H1 (cell line): ENCODE data around the gene JPT2. TPM values are rescaled to one million over a fixed set of nuclear protein-coding genes. Genes with fewer than 3 reads are reported as not detected.

Experiments used
- CTCF ChIA-PET: fragments of 300-600 bp; sonication (Branson Sonifier 250); formaldehyde crosslinking; loops from one replicate; lab custom pipeline; 2021; ENCODE audit not compliant: partially characterized antibody; lab: Charles Lee
- POLR2A ChIA-PET: fragments of 300-600 bp; sonication (Branson Sonifier 250); formaldehyde crosslinking; loops from one replicate; lab custom pipeline; 2021; ENCODE audit warnings: inconsistent platforms; ENCODE audit not compliant: partially characterized antibody; lab: Charles Lee
- DNase-seq, 2 experiments: peaks; one replicate each; pipeline versions ENCODE4 v3.0.0 to v3.0.0-alpha.2; 2010 to 2022; ENCODE audit warnings: low spot score in 2 of 2, low read depth in 1 of 2, mixed read lengths in 1 of 2
- FAIRE-seq: peaks from 2 replicates; lab custom pipeline; 2011; peaks lifted over from hg19 to GRCh38; lab: Jason Lieb, UNC
- H2AFZ ChIP-seq: 2 replicates; pipeline ENCODE4 v1.8.1; 2012; ENCODE audit warnings: low read length, inconsistent platforms
- H2AK5ac ChIP-seq: 2 replicates; pipeline ENCODE4 v1.6.1; 2013; ENCODE audit warnings: low read depth, low read length
- H2BK120ac ChIP-seq: replicated peaks from 2 replicates; pipeline ENCODE3; 2013; ENCODE audit warnings: low read depth, low read length, inconsistent platforms
- H2BK12ac ChIP-seq: 2 replicates; pipeline ENCODE4 v1.6.1; 2013; ENCODE audit warnings: low read depth, low read length
- H2BK15ac ChIP-seq: 2 replicates; pipeline ENCODE4 v1.6.1; 2013; ENCODE audit warnings: low read length
- H2BK20ac ChIP-seq: 2 replicates; pipeline ENCODE4 v1.6.1; 2013; ENCODE audit warnings: low read length
- H2BK5ac ChIP-seq: 2 replicates; pipeline ENCODE4 v1.6.1; 2013; ENCODE audit warnings: low read depth, low read length
- H3K14ac ChIP-seq: 2 replicates; pipeline ENCODE4 v1.6.1; 2013; ENCODE audit warnings: inconsistent platforms; ENCODE audit not compliant: insufficient read length
- H3K18ac ChIP-seq: 2 replicates; pipeline ENCODE4 v1.6.1; 2013; ENCODE audit warnings: low read length; ENCODE audit errors: extremely low read depth
- H3K23ac ChIP-seq: 2 replicates; pipeline ENCODE4 v1.6.1; 2013; ENCODE audit warnings: inconsistent platforms; ENCODE audit not compliant: insufficient read length
- H3K23me2 ChIP-seq: 2 replicates; pipeline ENCODE4 v1.6.1; 2013; ENCODE audit warnings: low read depth, low read length
- H3K27ac ChIP-seq: 2 replicates; pipeline ENCODE4 v1.6.1; 2011; ENCODE audit warnings: low read depth, low read length, inconsistent platforms
- H3K27me3 ChIP-seq, 4 experiments: replicated peaks in 1 of 4; 1 replicate in 1 of 4; 2 replicates in 3 of 4; pipeline versions ENCODE4 v1.6.1 to v1.8.1; 2011 to 2013; ENCODE audit warnings: low read length in 3 of 4, mild to moderate bottlenecking in 3 of 4, inconsistent platforms in 2 of 4, mixed read lengths in 2 of 4, moderate library complexity in 1 of 4; ENCODE audit not compliant: control insufficient read depth in 3 of 4, insufficient read depth in 3 of 4; ENCODE audit errors: extremely low read depth in 1 of 4
- H3K36me3 ChIP-seq, 4 experiments: 2 replicates each; pipeline versions ENCODE4 v1.6.1 to v1.8.1; 2011 to 2013; ENCODE audit warnings: mild to moderate bottlenecking in 4 of 4, low read length in 3 of 4, moderate library complexity in 2 of 4, control low read depth in 1 of 4, inconsistent platforms in 1 of 4; ENCODE audit not compliant: insufficient read depth in 4 of 4, control insufficient read depth in 2 of 4
- H3K4ac ChIP-seq: replicated peaks from 2 replicates; pipeline ENCODE3; 2013; ENCODE audit warnings: low read length, low read depth, mixed read lengths, inconsistent platforms; ENCODE audit not compliant: insufficient read length
- H3K4me1 ChIP-seq, 4 experiments: replicated peaks in 1 of 4; 1 replicate in 1 of 4; 2 replicates in 3 of 4; pipeline versions ENCODE4 v1.6.1 to v1.8.1; 2011 to 2013; ENCODE audit warnings: low read length in 3 of 4, inconsistent platforms in 2 of 4, mixed read lengths in 1 of 4; ENCODE audit not compliant: insufficient read depth in 4 of 4, control insufficient read depth in 3 of 4
- H3K4me2 ChIP-seq, 2 experiments: 2 replicates each; pipeline versions ENCODE4 v1.6.1 to v1.8.1; 2011 to 2013; ENCODE audit warnings: low read depth in 2 of 2, low read length in 2 of 2, control low read depth in 1 of 2, inconsistent platforms in 1 of 2, mild to moderate bottlenecking in 1 of 2; ENCODE audit not compliant: insufficient read depth in 1 of 2
- H3K4me3 ChIP-seq, 4 experiments: fragments of 200-600, 300-600 bp in 1 of 4; sonication (generic), shearing (Covaris generic), sonication (Bioruptor Twin) in 1 of 4; 2 replicates each; pipeline versions ENCODE4 v1.5.1 to v1.8.1; 2011 to 2016; ENCODE audit warnings: low read length in 4 of 4, low read depth in 3 of 4, control low read depth in 2 of 4, inconsistent platforms in 2 of 4, mild to moderate bottlenecking in 2 of 4, mixed read lengths in 1 of 4, moderate library complexity in 1 of 4; ENCODE audit not compliant: insufficient read depth in 2 of 4; ENCODE audit errors: extremely low read depth in 1 of 4
- H3K56ac ChIP-seq: replicated peaks from 2 replicates; pipeline ENCODE3; 2013; ENCODE audit warnings: low read depth, mild to moderate bottlenecking, mixed read lengths, low read length, inconsistent platforms; ENCODE audit not compliant: insufficient read length
- H3K79me1 ChIP-seq: 2 replicates; pipeline ENCODE4 v1.6.1; 2013; ENCODE audit warnings: low read depth, low read length, control low read depth
- H3K79me2 ChIP-seq, 2 experiments: 2 replicates each; pipeline versions ENCODE4 v1.6.1 to v1.8.1; 2012 to 2013; ENCODE audit warnings: low read length in 2 of 2, mild to moderate bottlenecking in 2 of 2, inconsistent platforms in 1 of 2; ENCODE audit not compliant: insufficient read depth in 2 of 2, control insufficient read depth in 1 of 2
- H3K9ac ChIP-seq, 4 experiments: replicated peaks in 1 of 4; 1 replicate in 1 of 4; 2 replicates in 3 of 4; pipeline versions ENCODE4 v1.6.1 to v1.8.1; 2011 to 2013; ENCODE audit warnings: low read depth in 3 of 4, low read length in 3 of 4, control low read depth in 2 of 4, mild to moderate bottlenecking in 2 of 4, moderate library complexity in 2 of 4, inconsistent platforms in 1 of 4; ENCODE audit errors: extremely low read depth in 1 of 4
- H3K9me3 ChIP-seq, 2 experiments: 2 replicates each; pipeline versions ENCODE4 v1.6.1 to v1.8.1; 2012 to 2013; ENCODE audit warnings: mild to moderate bottlenecking in 2 of 2, moderate library complexity in 2 of 2, control low read depth in 1 of 2, inconsistent platforms in 1 of 2, low read depth in 1 of 2, low read length in 1 of 2, mixed read lengths in 1 of 2; ENCODE audit not compliant: insufficient read depth in 2 of 2
- H4K20me1 ChIP-seq, 2 experiments: replicated peaks in 1 of 2; 2 replicates each; pipeline versions ENCODE3 to v1.8.1; 2011 to 2013; ENCODE audit warnings: inconsistent platforms in 2 of 2, low read length in 2 of 2, mild to moderate bottlenecking in 1 of 2; ENCODE audit not compliant: insufficient read depth in 2 of 2, control insufficient read depth in 1 of 2
- H4K5ac ChIP-seq: 2 replicates; pipeline ENCODE4 v1.6.1; 2013; ENCODE audit warnings: low read length, low read depth, mixed read lengths, inconsistent platforms; ENCODE audit not compliant: insufficient read length
- H4K8ac ChIP-seq: 2 replicates; pipeline ENCODE4 v1.8.0; 2013; ENCODE audit warnings: mild to moderate bottlenecking, moderate library complexity, low read length, inconsistent platforms; ENCODE audit not compliant: insufficient read depth; ENCODE audit errors: extremely low read depth
- H4K91ac ChIP-seq: replicated peaks from 2 replicates; pipeline ENCODE3; 2013; ENCODE audit warnings: low read length, mixed read lengths, inconsistent platforms; ENCODE audit not compliant: insufficient read length
- CHD2 ChIP-seq: IDR thresholded peaks from 2 replicates; pipeline ENCODE4 v1.6.1; 2012; ENCODE audit warnings: low read length, improper control_type of control experiment
- CREB1 ChIP-seq: IDR thresholded peaks from 2 replicates; pipeline ENCODE4 v1.6.1; 2012; ENCODE audit warnings: inconsistent platforms
- EP300 ChIP-seq, 2 experiments: IDR thresholded peaks; 1 replicate in 1 of 2; 2 replicates in 1 of 2; pipeline ENCODE4 v1.6.1; 2011 to 2012; ENCODE audit warnings: low read depth in 2 of 2, low read length in 2 of 2, mild to moderate bottlenecking in 2 of 2, borderline replicate concordance in 1 of 2, inconsistent platforms in 1 of 2, moderate library complexity in 1 of 2
- EZH2 ChIP-seq: fragments of 200-600 bp; sonication (generic); IDR thresholded peaks from 2 replicates; pipeline ENCODE4 v1.7.1; 2012; ENCODE audit warnings: low read depth, mild to moderate bottlenecking, moderate library complexity, low read length, inconsistent platforms; ENCODE audit not compliant: severe bottlenecking
- HDAC2 ChIP-seq, 2 experiments: fragments of 300-600 bp in 1 of 2; sonication (generic) in 1 of 2; IDR thresholded peaks; 2 replicates each; pipeline ENCODE4 v1.6.1; 2011 to 2012; ENCODE audit warnings: low read depth in 2 of 2, low read length in 2 of 2, mild to moderate bottlenecking in 2 of 2, moderate library complexity in 2 of 2, borderline replicate concordance in 1 of 2, inconsistent platforms in 1 of 2
- KDM4A ChIP-seq: IDR thresholded peaks from one replicate; pipeline ENCODE4 v1.7.1; 2012; ENCODE audit warnings: low read depth, mild to moderate bottlenecking, moderate library complexity, low read length, inconsistent platforms; ENCODE audit not compliant: severe bottlenecking
- POLR2A ChIP-seq, 2 experiments: IDR thresholded peaks; 1 replicate in 1 of 2; 2 replicates in 1 of 2; pipeline ENCODE4 v1.6.1; 2011; ENCODE audit warnings: low read depth in 2 of 2, low read length in 2 of 2, mild to moderate bottlenecking in 2 of 2; ENCODE audit errors: control extremely low read depth in 1 of 2
- SIN3A ChIP-seq, 2 experiments: IDR thresholded peaks in 1 of 2; conservative IDR thresholded peaks in 1 of 2; 2 replicates each; pipeline ENCODE4 v1.6.1; 2011 to 2012; ENCODE audit warnings: low read length in 2 of 2, improper control_type of control experiment in 1 of 2, low read depth in 1 of 2, mild to moderate bottlenecking in 1 of 2
- SIRT6 ChIP-seq: IDR thresholded peaks from one replicate; pipeline ENCODE4 v1.7.1; 2012; ENCODE audit warnings: low read length, inconsistent platforms
- SP4 ChIP-seq: IDR thresholded peaks from 2 replicates; pipeline ENCODE4 v1.6.1; 2012; ENCODE audit warnings: low read length, inconsistent platforms
- SRF ChIP-seq: IDR thresholded peaks from 2 replicates; pipeline ENCODE4 v1.6.1; 2011; ENCODE audit warnings: mild to moderate bottlenecking, low read depth, low read length, moderate library complexity
- WGBS, 2 experiments: shearing (Covaris generic) in 1 of 2; methylation state at CpG; one replicate each; pipeline versions ENCODE4 v1.1.6 to v1.1.7; 2013 to 2015; ENCODE audit warnings: low lambda C conversion rate in 2 of 2, mixed read lengths in 2 of 2, inconsistent platforms in 1 of 2, low coverage in 1 of 2, missing lambda C conversion rate in 1 of 2; ENCODE audit not compliant: insufficient replicate concordance in 2 of 2, insufficient coverage in 1 of 2, insufficient read length in 1 of 2; ENCODE audit errors: extremely low coverage in 1 of 2, missing lambda C conversion rate in 1 of 2; 5-methylcytosine and 5-hydroxymethylcytosine counted together
- polyA plus RNA-seq, 7 experiments: library from polyadenylated mRNA; depleted of rRNA in 3 of 7; stranded (reverse) in 5 of 7; unstranded in 2 of 7; fragments of >200 nt in 5 of 7; fragments of 200-250 nt in 2 of 7; gene quantifications; 1 replicate in 5 of 7; 2 replicates in 1 of 7; 4 replicates in 1 of 7; pipeline versions ENCODE4 v1.2.1 to v1.2.3, GENCODE V29; 2011 to 2013; ENCODE audit warnings: missing spikeins in 2 of 7, mixed read lengths in 2 of 7
- total RNA-seq: library from RNA; stranded (reverse); fragmentation: NEBNext Ultra II Directional; extraction: Animal tissue kit (Norgen Biotek cat#: 25700); gene quantifications from 2 replicates; pipeline ENCODE4 v1.2.1, GENCODE V29; 2021
- TF ChIP-seq, protein P1 (sequence below): IDR thresholded peaks from 2 replicates; pipeline ENCODE4 v1.6.1; 2011; ENCODE audit warnings: low read depth, mild to moderate bottlenecking, low read length; ENCODE audit not compliant: insufficient read depth

Gene JPT2
- total and polyA plus RNA-seq, 2 of the 8 experiments (the other 6 are each of a cell fraction or from before 2014, with no cell fraction given), result 67.6 to 197 TPM

GRCh38 chr16:1667271-1667670 is 10.8 kb upstream of the JPT2 start:
- no peak overlapping the region for H4K5ac ChIP-seq
- H3K9ac ChIP-seq, result no peak overlapping the region
- no peak overlapping the region for H2BK5ac ChIP-seq
- H4K91ac ChIP-seq, result no peak overlapping the region
- H3K56ac ChIP-seq, result no peak overlapping the region
- H3K79me2 ChIP-seq, result no peaks in the 10 kb centered on the region
- no peaks in the 10 kb centered on the region for H3K4me1 ChIP-seq
- TF ChIP-seq EP300 (IDR thresholded peaks at IDR 0.05; ENCODE audit: borderline replicate concordance in 1 of 2, low read depth in 2 of 2, low read length in 2 of 2) (no peak), KDM4A (no peak), SP4 (no peak), CREB1 (no peak), HDAC2 (IDR thresholded peaks at IDR 0.05; ENCODE audit: borderline replicate concordance in 1 of 2, low read depth in 2 of 2, low read length in 2 of 2) (no peak), EZH2 (no peak), SIRT6 (no peak), CHD2 (no peak), POLR2A (IDR thresholded peaks at IDR 0.05; ENCODE audit: control extremely low read depth in 1 of 2, low read depth in 2 of 2, low read length in 2 of 2) (no peak), SIN3A (conservative IDR thresholded peaks at IDR 0.05 in 1 of 2, IDR thresholded peaks at IDR 0.05 in 1 of 2; ENCODE audit: low read depth in 1 of 2, low read length in 2 of 2) (no peak), SRF (no peak)
- TF ChIP-seq, protein P1, sequence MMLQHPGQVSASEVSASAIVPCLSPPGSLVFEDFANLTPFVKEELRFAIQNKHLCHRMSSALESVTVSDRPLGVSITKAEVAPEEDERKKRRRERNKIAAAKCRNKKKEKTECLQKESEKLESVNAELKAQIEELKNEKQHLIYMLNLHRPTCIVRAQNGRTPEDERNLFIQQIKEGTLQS, result no peak
- H2BK15ac ChIP-seq, result no peak overlapping the region
- no peak overlapping the region for H2BK20ac ChIP-seq
- H3K18ac ChIP-seq, result no peak overlapping the region
- no peak overlapping the region for H2AK5ac ChIP-seq
- no peaks in the 10 kb centered on the region for H3K9me3 ChIP-seq
- ChIA-PET POLR2A (interaction anchor here (1.6 to 3.1 kb wide), 2 partner anchors 11 kb away, joined by 4 to 8 read pairs; partner anchors contain the start of gene JPT2), CTCF (interaction anchor here (0.5 to 1.5 kb wide), 2 partner anchors 18 to 61 kb away, joined by 3 to 4 read pairs; no protein-coding TSS in a partner anchor)
- H3K23ac ChIP-seq, result no peak overlapping the region
- no peak overlapping the region for H2BK12ac ChIP-seq
- H4K20me1 ChIP-seq, result peaks cover 0 to 5% of the 10 kb centered on the region in 2 experiments
- no peaks in the 10 kb centered on the region; a peak in 1 of 7 replicates for H3K27me3 ChIP-seq
- no peak overlapping the region for H2BK120ac ChIP-seq
- H3K23me2 ChIP-seq, result no peaks in the 10 kb centered on the region
- H3K36me3 ChIP-seq, result peaks cover 24 to 81% (median 70%) of the 10 kb centered on the region in 4 experiments
- H2AFZ ChIP-seq, result no peak overlapping the region
- WGBS, 2 experiments, result 94% methylated on average over 8 of the region's 8 CpGs; no CpG with 5 or more reads in 1 of the 2 experiments
- no peak overlapping the region for H3K27ac ChIP-seq
- no peak overlapping the region for H3K14ac ChIP-seq
- no peak overlapping the region for H3K4me3 ChIP-seq
- H3K4ac ChIP-seq, result no peak overlapping the region
- DNase-seq (no peak), FAIRE-seq (no peak)
- H3K79me1 ChIP-seq, result no peaks in the 10 kb centered on the region; the same call in 1 of the 2 replicates
- no peak overlapping the region for H4K8ac ChIP-seq
- H3K4me2 ChIP-seq, result no peak overlapping the region
